OCI-LY3 (cell line): ENCODE measurements around the gene CBX1.

Experiments
- H2AFZ ChIP-seq: fragments of 200-600, 300-600 bp; shearing (Covaris generic); 2 replicates; pipeline ENCODE4 v1.6.0; 2014; ENCODE audit warnings: antibody characterized with exemption, low read depth, low read length
- H3K27ac ChIP-seq: fragments of 200-600, 300-600 bp; sonication (generic); 2 replicates; pipeline ENCODE4 v1.5.1; 2014; ENCODE audit warnings: mild to moderate bottlenecking, low read length, moderate library complexity, mixed read lengths
- H3K27me3 ChIP-seq: fragments of 200-600, 300-600 bp; sonication (generic); 2 replicates; pipeline ENCODE4 v1.6.1; 2014; ENCODE audit warnings: low read depth, low read length, mixed read lengths
- H3K36me3 ChIP-seq: fragments of 200-600, 300-600 bp; sonication (generic); replicated peaks from 2 replicates; pipeline ENCODE3; 2014; ENCODE audit warnings: low read depth, low read length, mixed read lengths
- H3K4me1 ChIP-seq: fragments of 300-600, 200-600 bp; sonication (generic); 2 replicates; pipeline ENCODE4 v1.6.1; 2014; ENCODE audit warnings: low read length, mixed read lengths
- H3K4me2 ChIP-seq: fragments of 200-600, 300-600 bp; sonication (generic); 2 replicates; pipeline ENCODE4 v1.6.1; 2014; ENCODE audit warnings: low read length, mixed read lengths
- H3K4me3 ChIP-seq: fragments of 300-600, 200-600 bp; sonication (generic); 2 replicates; pipeline ENCODE4 v1.5.1; 2014; ENCODE audit warnings: antibody characterized with exemption, mild to moderate bottlenecking, low read length, moderate library complexity
- H3K79me2 ChIP-seq: fragments of 300-600, 200-600 bp; shearing (Covaris generic); 2 replicates; pipeline ENCODE4 v1.6.1; 2014; ENCODE audit warnings: mild to moderate bottlenecking, low read length, mixed read lengths
- H3K9ac ChIP-seq: fragments of 300-600, 200-600 bp; shearing (Covaris generic); 2 replicates; pipeline ENCODE4 v1.6.0; 2014; ENCODE audit warnings: mild to moderate bottlenecking, low read length, moderate library complexity
- H3K9me3 ChIP-seq: fragments of 200-600, 300-600 bp; shearing (Covaris generic); 2 replicates; pipeline ENCODE4 v1.6.1; 2014; ENCODE audit warnings: low read length, mixed read lengths; ENCODE audit not compliant: insufficient read depth
- H4K20me1 ChIP-seq: fragments of 200-600, 300-600 bp; sonication (generic); 2 replicates; pipeline ENCODE4 v1.6.1; 2016; ENCODE audit warnings: low read length, mixed read lengths; ENCODE audit not compliant: insufficient read depth
- CTCF ChIP-seq: fragments of 200-600, 300-600 bp; sonication (generic); IDR thresholded peaks from 2 replicates; pipeline ENCODE4 v1.5.1; 2014; ENCODE audit warnings: antibody characterized with exemption, low read length, low read depth
- EZH2phosphoT487 ChIP-seq: fragments of 200-600 bp; shearing (Covaris generic); IDR thresholded peaks from 2 replicates; pipeline ENCODE4 v1.6.1; 2018; ENCODE audit warnings: antibody characterized with exemption, mixed run types, low read depth

Gene CBX1

GRCh38 chr17:48058393-48059124 is 42.7 kb downstream of the CBX1 start:
- Histone ChIP-seq H3K4me3 (no peak overlapping the region), H3K27ac (no peak overlapping the region), H4K20me1 (peaks cover 8% of the 10 kb centered on the region), H3K79me2 (peaks cover 56% of the 10 kb centered on the region), H3K4me2 (no peak overlapping the region), H3K36me3 (peaks cover 68% of the 10 kb centered on the region), H3K4me1 (peaks cover 33% of the 10 kb centered on the region), H2AFZ (no peak overlapping the region), H3K9ac (no peak overlapping the region), H3K9me3 (no peaks in the 10 kb centered on the region), H3K27me3 (no peaks in the 10 kb centered on the region)
- TF ChIP-seq CTCF (no peak), EZH2phosphoT487 (no peak)

- Histone ChIP-seq H4K20me1 (peaks cover 16% of the 10 kb centered on the region), H3K4me1 (peaks cover 43% of the 10 kb centered on the region), H3K4me2 (no peak overlapping the region), H2AFZ (no peak overlapping the region), H3K9ac (no peak overlapping the region), H3K4me3 (no peak overlapping the region), H3K36me3 (peaks cover 71% of the 10 kb centered on the region), H3K9me3 (no peaks in the 10 kb centered on the region), H3K27ac (no peak overlapping the region; the same call in 1 of the 2 replicates), H3K79me2 (peaks cover 65% of the 10 kb centered on the region), H3K27me3 (no peaks in the 10 kb centered on the region)
- no peak for TF ChIP-seq CTCF
- no peak for TF ChIP-seq EZH2phosphoT487
Measured at GRCh38 chr17:48057626-48058025, 43.7 kb downstream of the CBX1 start.

GRCh38 chr17:48056879-48057278 is 44.4 kb downstream of the CBX1 start:
- Histone ChIP-seq H3K9ac (0 out of 2 replicates have a peak overlapping the region, but pooled peaks have one; percentile 80), H3K4me3 (no peak overlapping the region), H3K27ac (peak overlapping the region; percentile 84), H3K36me3 (peaks cover 72% of the 10 kb centered on the region), H2AFZ (no peak overlapping the region), H3K9me3 (no peaks in the 10 kb centered on the region), H4K20me1 (peaks cover 23% of the 10 kb centered on the region), H3K4me2 (peak overlapping the region; percentile 79; the same call in 1 of the 2 replicates), H3K79me2 (peaks cover 73% of the 10 kb centered on the region), H3K27me3 (no peaks in the 10 kb centered on the region), H3K4me1 (peaks cover 49% of the 10 kb centered on the region)
- TF ChIP-seq EZH2phosphoT487, result no peak
- no peak for TF ChIP-seq CTCF

GRCh38 chr17:48056246-48056745 is 45.0 kb downstream of the CBX1 start:
- peak overlapping the region; percentile 55 for H3K4me3 ChIP-seq

More at GRCh38 chr17:48056246-48056745, 45.0 kb downstream of the CBX1 start:
- Histone ChIP-seq H3K36me3 (peaks cover 73% of the 10 kb centered on the region), H4K20me1 (peaks cover 26% of the 10 kb centered on the region), H3K4me1 (peaks cover 49% of the 10 kb centered on the region), H3K4me2 (peak overlapping the region; percentile 79), H3K79me2 (peaks cover 78% of the 10 kb centered on the region), H3K27ac (peak overlapping the region; percentile 84), H2AFZ (no peak overlapping the region), H3K27me3 (no peaks in the 10 kb centered on the region), H3K9me3 (no peaks in the 10 kb centered on the region), H3K9ac (peak overlapping the region; percentile 80)
- no peak for TF ChIP-seq CTCF
